ENCODE results near the gene HMGN1.

The HMGN1 gene

DNA sequence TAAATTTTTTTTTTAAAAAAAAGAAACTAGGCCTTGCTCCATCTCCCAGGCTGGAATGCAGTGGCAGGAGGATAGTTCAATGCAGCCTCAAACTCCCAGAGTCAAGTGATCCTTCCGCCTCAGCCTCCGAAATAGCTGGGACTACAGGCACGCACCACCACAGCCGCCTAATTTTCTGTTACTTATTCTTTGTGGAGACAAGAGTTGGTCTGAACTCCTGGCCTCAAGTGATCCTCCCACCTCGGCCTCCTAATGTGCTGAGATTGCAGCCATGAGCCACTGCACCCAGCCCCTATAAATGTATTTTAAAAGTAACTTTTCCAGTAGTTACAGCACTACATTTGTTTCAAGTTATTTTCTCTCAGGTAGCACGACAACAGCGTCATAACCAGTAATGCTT is 37.7 kb downstream of the HMGN1 start:
- no peak for DNase-seq

GRCh38 chr21:39307466-39307865 is 41.4 kb downstream of the HMGN1 start:
- DNase-seq = no peak

DNA sequence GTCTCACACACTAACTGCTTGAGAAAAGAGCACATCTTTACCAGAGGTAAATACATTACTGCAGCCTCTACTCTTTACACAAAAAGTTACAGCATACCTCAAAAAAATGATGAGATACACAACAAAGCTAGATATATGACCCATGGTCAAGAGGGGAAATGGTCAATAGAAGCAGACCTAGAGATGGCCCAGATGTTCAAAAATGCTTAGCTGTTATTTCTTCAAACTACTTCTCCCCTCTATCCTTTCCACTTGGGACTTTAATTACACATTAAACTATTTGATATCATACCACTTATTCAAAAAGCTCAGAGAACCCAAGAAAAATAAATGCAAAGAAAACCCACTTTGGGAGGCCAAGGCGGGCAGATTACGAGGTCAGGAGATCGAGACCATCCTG is 48.3 kb downstream of the HMGN1 start:
- DNase-seq = no peak

GRCh38 chr21:39296891-39297290 is 52.0 kb downstream of the HMGN1 start:
- DNase-seq = no peak
